Lower leg skin (tissue), 3 donors: ENCODE measurements around the gene RAB3D.

ENCODE experiments used
- CTCF ChIP-seq, 3 donors: fragments of 450-650 bp; IDR thresholded peaks; one replicate each; pipeline ENCODE4 v1.5.1; 2016; ENCODE audit warnings: antibody characterized with exemption in 3 of 3, mild to moderate bottlenecking in 3 of 3, moderate library complexity in 2 of 3
- POLR2A ChIP-seq, 2 donors: fragments of 450-650 bp; IDR thresholded peaks; one replicate each; pipeline ENCODE4 v1.6.1; 2016 to 2017; ENCODE audit warnings: antibody characterized with exemption in 2 of 2, mild to moderate bottlenecking in 1 of 2, moderate library complexity in 1 of 2

DNA sequence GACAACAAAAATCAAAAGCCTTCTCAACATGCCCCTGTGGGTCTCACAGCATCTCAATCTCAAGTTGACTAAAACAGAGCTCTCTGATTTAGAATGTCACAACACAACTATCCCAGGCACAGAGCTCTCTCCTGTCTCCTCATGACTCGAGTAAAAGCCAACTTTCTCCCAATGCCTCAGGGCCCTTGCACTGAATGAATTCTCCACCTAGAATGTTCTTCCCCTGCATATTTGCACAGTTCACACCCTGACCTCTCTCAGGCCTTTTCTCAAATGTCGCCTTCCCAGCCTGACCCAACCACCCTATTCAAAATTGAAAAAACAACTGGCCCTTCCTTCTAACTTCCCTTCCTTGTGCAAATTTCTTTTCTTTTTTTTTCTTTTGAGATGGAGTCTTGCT lies 31.3 kb upstream of the RAB3D start:
- TF ChIP-seq POLR2A (IDR thresholded peaks at IDR 0.05) = no peak
- TF ChIP-seq CTCF (IDR thresholded peaks at IDR 0.05) = no peak
